GM12878 (cell line): ENCODE measurements around the gene PTTG1. TPM values are rescaled to one million over a fixed set of nuclear protein-coding genes. Genes with fewer than 3 reads are reported as not detected.

Source experiments
- ATAC-seq: fragments of 200-7000 bp; cut with Tn5 transposase; 3 replicates; pipeline ENCODE4 v1.9.1; 2020; ENCODE audit warnings: mild to moderate bottlenecking, moderate library complexity
- BruUV-seq: library from RNA; stranded (reverse); fragments of 400-500 nt; replicated peaks from 2 replicates; lab custom pipeline; 2021; lab: Mats Ljungman, UMichigan
- CTCF ChIA-PET: fragments of 300-600 bp; sonication (Branson Sonifier 250); formaldehyde crosslinking; extraction: SDS; loops from one replicate; lab custom pipeline; 2021; ENCODE audit warnings: inconsistent platforms; lab: Yijun Ruan, JAX
- POLR2A ChIA-PET: fragments of 350-600 bp; formaldehyde crosslinking; extraction: SDS; loops from one replicate; lab custom pipeline; 2021; ENCODE audit warnings: inconsistent platforms; lab: Charles Lee
- RAD21 ChIA-PET: fragments of 300-600 bp; sonication (Branson Sonifier 250); formaldehyde crosslinking; loops from one replicate; lab custom pipeline; 2023; ENCODE audit warnings: antibody characterized with exemption; ENCODE audit not compliant: unreplicated experiment; lab: Charles Lee
- SMC1A ChIA-PET: fragments of 300-600 bp; sonication (Branson Sonifier 250); formaldehyde crosslinking; loops from one replicate; lab custom pipeline; 2023; ENCODE audit not compliant: unreplicated experiment, uncharacterized antibody; lab: Charles Lee
- DNase-seq: peaks from one replicate; pipeline ENCODE4 v3.0.0-alpha.2; 2011; ENCODE audit warnings: low read depth, low spot score
- FAIRE-seq: peaks from 3 replicates; lab custom pipeline; 2011; peaks lifted over from hg19 to GRCh38; lab: Jason Lieb, UNC
- H2AFZ ChIP-seq: 2 replicates; pipeline ENCODE4 v1.6.0; 2011; ENCODE audit warnings: low read depth, low read length, control low read depth; ENCODE audit not compliant: control insufficient read depth
- H3K27ac ChIP-seq: 2 replicates; pipeline ENCODE4 v1.5.1; 2011; ENCODE audit warnings: control low read depth; ENCODE audit not compliant: control insufficient read depth, insufficient read depth
- H3K27me3 ChIP-seq, 2 experiments: replicated peaks in 1 of 2; 2 replicates each; pipeline versions ENCODE4 v1.6.0 to v1.6.1; 2011; ENCODE audit warnings: low read length in 1 of 2; ENCODE audit not compliant: control insufficient read depth in 2 of 2, insufficient read depth in 2 of 2
- H3K36me3 ChIP-seq, 2 experiments: 2 replicates each; pipeline ENCODE4 v1.5.1; 2011; ENCODE audit warnings: low read length in 1 of 2; ENCODE audit not compliant: control insufficient read depth in 2 of 2, insufficient read depth in 2 of 2
- H3K4me1 ChIP-seq: 2 replicates; pipeline ENCODE4 v1.6.1; 2011; ENCODE audit warnings: mild to moderate bottlenecking, low read length, moderate library complexity, mixed read lengths; ENCODE audit not compliant: control insufficient read depth, insufficient read depth
- H3K4me2 ChIP-seq: 2 replicates; pipeline ENCODE4 v1.6.0; 2011; ENCODE audit warnings: control low read depth; ENCODE audit not compliant: control insufficient read depth, insufficient read depth
- H3K4me3 ChIP-seq: fragments of 200-600 bp; sonication (generic); 2 replicates; pipeline ENCODE4 v1.5.1; 2016
- H3K79me2 ChIP-seq: 2 replicates; pipeline ENCODE4 v1.6.0; 2011; ENCODE audit warnings: low read length; ENCODE audit not compliant: control insufficient read depth, insufficient read depth
- H3K9ac ChIP-seq: 2 replicates; pipeline ENCODE4 v1.8.0; 2011; ENCODE audit warnings: low read length, control low read depth, mixed read lengths; ENCODE audit not compliant: control insufficient read depth, insufficient read depth
- H3K9me3 ChIP-seq: replicated peaks from 3 replicates; pipeline ENCODE4 v1.5.1; 2011; ENCODE audit warnings: mild to moderate bottlenecking, low read length; ENCODE audit not compliant: control insufficient read depth, insufficient read depth
- H4K20me1 ChIP-seq: 2 replicates; pipeline ENCODE4 v1.6.0; 2011; ENCODE audit not compliant: control insufficient read depth, insufficient read depth
- ATF2 ChIP-seq: IDR thresholded peaks from 2 replicates; pipeline ENCODE4 v1.6.1; 2012; ENCODE audit warnings: low read length, inconsistent platforms
- ATF7 ChIP-seq: fragments of 450-650 bp; IDR thresholded peaks from 2 replicates; pipeline ENCODE4 v1.6.1; 2016; ENCODE audit warnings: low read depth, mild to moderate bottlenecking
- BCL3 ChIP-seq: IDR thresholded peaks from 2 replicates; pipeline ENCODE4 v1.6.1; 2011; ENCODE audit warnings: borderline replicate concordance, low read depth, mild to moderate bottlenecking, moderate library complexity, low read length; ENCODE audit not compliant: insufficient read depth, poor library complexity, severe bottlenecking
- CHD1 ChIP-seq: IDR thresholded peaks from 2 replicates; pipeline ENCODE4 v1.6.1; 2012; ENCODE audit warnings: low read depth, low read length, improper control_type of control experiment
- DPF2 ChIP-seq: fragments of 450-650 bp; IDR thresholded peaks from 2 replicates; pipeline ENCODE4 v1.6.1; 2017; ENCODE audit warnings: mild to moderate bottlenecking
- EP300 ChIP-seq, 2 experiments: fragments of 150-350 bp in 1 of 2; IDR thresholded peaks; 2 replicates each; pipeline ENCODE4 v1.6.1; 2011 to 2012; ENCODE audit warnings: low read depth in 2 of 2, low read length in 2 of 2, borderline replicate concordance in 1 of 2, improper control_type of control experiment in 1 of 2, inconsistent platforms in 1 of 2; ENCODE audit not compliant: control insufficient read depth in 1 of 2
- HDAC6 ChIP-seq: fragments of 200-600 bp; sonication (generic); IDR thresholded peaks from one replicate; pipeline ENCODE4 v1.8.0; 2017; ENCODE audit warnings: antibody characterized with exemption; ENCODE audit not compliant: unreplicated experiment
- JUND ChIP-seq: IDR thresholded peaks from 2 replicates; pipeline ENCODE4 v1.6.1; 2012; ENCODE audit warnings: low read depth, mild to moderate bottlenecking, low read length, improper control_type of control experiment, moderate library complexity
- MAX ChIP-seq: IDR thresholded peaks from 2 replicates; pipeline ENCODE4 v1.6.1; 2012; ENCODE audit warnings: low read depth, low read length, improper control_type of control experiment
- MEF2A ChIP-seq: IDR thresholded peaks from 2 replicates; pipeline ENCODE4 v1.6.1; 2011; ENCODE audit warnings: low read depth, mild to moderate bottlenecking, low read length, moderate library complexity; ENCODE audit not compliant: insufficient read depth
- MEF2B ChIP-seq: fragments of 450-650 bp; IDR thresholded peaks from 2 replicates; pipeline ENCODE4 v1.6.1; 2018; ENCODE audit warnings: mild to moderate bottlenecking, moderate library complexity; ENCODE audit not compliant: partially characterized antibody, poor library complexity, severe bottlenecking
- MLLT1 ChIP-seq: fragments of 450-650 bp; IDR thresholded peaks from 2 replicates; pipeline ENCODE4 v1.6.1; 2016; ENCODE audit warnings: mild to moderate bottlenecking
- MTA2 ChIP-seq: fragments of 450-650 bp; IDR thresholded peaks from 2 replicates; pipeline ENCODE4 v1.6.1; 2016; ENCODE audit warnings: low read depth, mild to moderate bottlenecking, moderate library complexity
- MYC ChIP-seq: IDR thresholded peaks from 2 replicates; pipeline ENCODE4 v1.6.1; 2011; ENCODE audit warnings: mild to moderate bottlenecking, low read length, moderate library complexity, inconsistent platforms; ENCODE audit not compliant: insufficient read depth, insufficient replicate concordance, insufficient read length, severe bottlenecking
- NBN ChIP-seq: fragments of 450-650 bp; IDR thresholded peaks from 2 replicates; pipeline ENCODE4 v1.6.1; 2016
- NRF1 ChIP-seq: conservative IDR thresholded peaks from 2 replicates; pipeline ENCODE4 v1.6.1; 2011; ENCODE audit warnings: mild to moderate bottlenecking, low read depth, low read length, improper control_type of control experiment
- RAD21 ChIP-seq: IDR thresholded peaks from 2 replicates; pipeline ENCODE4 v1.6.1; 2011; ENCODE audit warnings: mild to moderate bottlenecking, low read depth, low read length, moderate library complexity; ENCODE audit not compliant: insufficient read depth
- STAT1 ChIP-seq: fragments of 450-650 bp; conservative IDR thresholded peaks from 2 replicates; pipeline ENCODE4 v1.6.1; 2014; ENCODE audit warnings: antibody characterized with exemption, mild to moderate bottlenecking
- SUZ12 ChIP-seq: fragments of 200-600 bp; sonication (generic); IDR thresholded peaks from one replicate; pipeline ENCODE4 v1.6.1; 2018; ENCODE audit warnings: antibody characterized with exemption, mild to moderate bottlenecking; ENCODE audit not compliant: unreplicated experiment
- ZSCAN29 ChIP-seq: fragments of 450-650 bp; IDR thresholded peaks from 2 replicates; pipeline ENCODE4 v1.6.1; 2017; ENCODE audit warnings: mild to moderate bottlenecking, moderate library complexity
- WGBS: methylation state at CpG from one replicate; pipeline ENCODE4 v1.1.6; 2016; ENCODE audit warnings: low lambda C conversion rate; ENCODE audit not compliant: insufficient replicate concordance, insufficient coverage; ENCODE audit errors: missing lambda C conversion rate; 5-methylcytosine and 5-hydroxymethylcytosine counted together
- in situ Hi-C: fragments of 300-500 bp; cut with MboI; formaldehyde crosslinking; loops from 9 replicates; pipeline ENCODE4 v1.14.3; 2018; ENCODE audit warnings: mixed read lengths
- intact Hi-C: fragments of 100-400 bp; cut with micrococcal nuclease; formaldehyde crosslinking; loops from one replicate; pipeline ENCODE4 v1.14.2; 2022; ENCODE audit not compliant: unreplicated experiment
- polyA plus RNA-seq, 11 experiments: library from polyadenylated mRNA; depleted of rRNA in 4 of 11; unstranded in 6 of 11; stranded (reverse) in 5 of 11; fragments of >200 nt; fragmentation: Nextera tagmentation in 4 of 11; fragmentation: Illumina TruSeq in 1 of 11; extraction: Ambion mirVana in 4 of 11; extraction: Trizol in 1 of 11; gene quantifications; 1 replicate in 1 of 11; 2 replicates in 10 of 11; pipeline versions ENCODE4 v1.2.1 to v1.2.3, GENCODE V29; 2011 to 2016; ENCODE audit warnings: inconsistent platforms in 2 of 11, missing spikeins in 2 of 11, low read depth in 1 of 11
- total RNA-seq, 4 experiments: library from RNA; depleted of rRNA in 3 of 4; stranded (reverse); fragments of >200 nt in 3 of 4; fragmentation: Illumina TruSeq in 1 of 4; extraction: Trizol in 1 of 4; gene quantifications; 2 replicates each; pipeline versions ENCODE4 v1.2.1 to v1.2.3, GENCODE V29; 2013 to 2021

PTTG1 gene
- total and polyA plus RNA-seq, 10 of the 15 experiments (the other 5 are each of a cell fraction or from before 2014, with no cell fraction given), result 154 to 1,033 (median 377) TPM

GRCh38 chr5:160462167-160462566 is 40.5 kb downstream of the PTTG1 start:
- BruUV-seq, result no TSS peak
- RAD21 ChIA-PET, result interaction anchor here (2.9 to 6.0 kb wide), 2 partner anchors 14 to 22 kb away, joined by 15 to 152 read pairs; no protein-coding TSS in a partner anchor
- Histone ChIP-seq H3K4me1 (peaks cover 53% of the 10 kb centered on the region), H2AFZ (no peak overlapping the region; the same call in 1 of the 2 replicates), H3K27ac (peak overlapping the region; percentile 66), H3K4me2 (peak overlapping the region; percentile 7), H3K9me3 (no peaks in the 10 kb centered on the region; the same call in 2 of the 3 replicates), H3K27me3 (no peaks in the 10 kb centered on the region), H3K9ac (peak overlapping the region; percentile 18), H4K20me1 (no peaks in the 10 kb centered on the region), H3K36me3 (no peaks in the 10 kb centered on the region), H3K4me3 (no peak overlapping the region), H3K79me2 (peaks cover 34% of the 10 kb centered on the region)
- POLR2A ChIA-PET, result interaction anchor here (1.7 to 6.2 kb wide), 2 partner anchors 21 to 43 kb away, joined by 4 to 97 read pairs; partner anchors contain the start of gene SLU7
- CTCF ChIA-PET, result interaction anchor here (6.2 kb wide), 1 partner anchor 21 kb away, joined by 127 read pairs; no protein-coding TSS in a partner anchor
- in situ Hi-C loops (no loop called here), intact Hi-C loops (loop anchor here (10.0 kb wide), 1 partner anchor 1257 kb away; the partner anchor contains the start of gene RNF145)
- ATAC-seq (peak; percentile 57), DNase-seq (peak; percentile 72), FAIRE-seq (no peak)
- SMC1A ChIA-PET, result interaction anchor here (0.7 to 15.7 kb wide), 4 partner anchors 13 to 46 kb away, joined by 3 to 511 read pairs (median 70); no protein-coding TSS in a partner anchor
- 0% methylated on average over 2 of the region's 2 CpGs for WGBS
- TF ChIP-seq MTA2, result 0 out of 2 replicates have a peak, but pooled peaks have one; percentile 41
- no peak for TF ChIP-seq RAD21
- no peak for TF ChIP-seq NRF1
- no peak for TF ChIP-seq MEF2A
- no peak for TF ChIP-seq JUND
- TF ChIP-seq MAX, result no peak
- TF ChIP-seq NBN, result no peak
- no peak for TF ChIP-seq MYC
- TF ChIP-seq ATF7, result peak; percentile 84
- TF ChIP-seq ZSCAN29, result no peak
- TF ChIP-seq EP300 (IDR thresholded peaks at IDR 0.05; ENCODE audit: borderline replicate concordance in 1 of 2, control insufficient read depth in 1 of 2, low read depth in 2 of 2, low read length in 2 of 2), result peak; percentile 52 to 53; a peak in 2 of 4 replicates
- TF ChIP-seq MLLT1, result no peak
- peak; percentile 33; the same call in 1 of the 2 replicates for TF ChIP-seq DPF2
- TF ChIP-seq BCL3, result peak; percentile 11
- TF ChIP-seq MEF2B, result peak; percentile 77
- no peak for TF ChIP-seq HDAC6
- TF ChIP-seq CHD1, result no peak
- peak; percentile 45; the same call in 1 of the 2 replicates for TF ChIP-seq ATF2
- TF ChIP-seq STAT1, result no peak
- no peak for TF ChIP-seq SUZ12
